Ureter (tissue), 1 donor: ENCODE data around the gene ADAMTSL2. TPM values are rescaled to one million over a fixed set of nuclear protein-coding genes. Genes with fewer than 3 reads are reported as not detected.

ENCODE experiments used
- DNase-seq: peaks from one replicate; pipeline ENCODE4 v3.0.0-alpha.2; 2020; ENCODE audit warnings: low spot score
- total RNA-seq: library from RNA; stranded (reverse); gene quantifications from one replicate; pipeline ENCODE4 v1.2.4, GENCODE V29; 2023
- donor health status: DM: yes; HTN: yes; CAD: no.

ADAMTSL2 gene
- total RNA-seq, 1 donor from 2014 or later, result 8.8 TPM

GRCh38 chr9:133605856-133606707 lies 71.6 kb downstream of the ADAMTSL2 start:
- DNase-seq, result no peak

- DNase-seq, result no peak
These were observed 72.2 kb downstream of the ADAMTSL2 start for GRCh38 chr9:133606708-133607025.

- no peak for DNase-seq
These were observed 72.9 kb downstream of the ADAMTSL2 start for GRCh38 chr9:133607381-133607780.

- DNase-seq, result no peak
These were observed 73.5 kb downstream of the ADAMTSL2 start for GRCh38 chr9:133607976-133608375.

GRCh38 chr9:133608382-133608781 lies 73.9 kb downstream of the ADAMTSL2 start:
- no peak for DNase-seq

GRCh38 chr9:133608889-133609288 lies 74.4 kb downstream of the ADAMTSL2 start:
- no peak for DNase-seq

- DNase-seq, result no peak
These were observed 75.0 kb downstream of the ADAMTSL2 start, which contains the start of gene FAM163B for GRCh38 chr9:133609311-133610098. TSS of gene FAM163B (minus strand) at chr9:133609389. CDS start at chr9:133580223, 29,166 bp downstream.

- DNase-seq, result no peak
These were observed 76.3 kb downstream of the ADAMTSL2 start for GRCh38 chr9:133610845-133611244.

- DNase-seq, result no peak
These were observed 77.5 kb downstream of the ADAMTSL2 start for GRCh38 chr9:133612051-133612450.

GRCh38 chr9:133612816-133613215 lies 78.3 kb downstream of the ADAMTSL2 start:
- DNase-seq, result no peak

GRCh38 chr9:133613432-133613831 lies 78.9 kb downstream of the ADAMTSL2 start:
- DNase-seq, result no peak

- DNase-seq, result no peak
These were observed 79.6 kb downstream of the ADAMTSL2 start for GRCh38 chr9:133614056-133614455.

GRCh38 chr9:133614678-133615077 lies 80.2 kb downstream of the ADAMTSL2 start:
- no peak for DNase-seq

GRCh38 chr9:133615186-133615585 lies 80.7 kb downstream of the ADAMTSL2 start:
- no peak for DNase-seq

- no peak for DNase-seq
These were observed 81.2 kb downstream of the ADAMTSL2 start for GRCh38 chr9:133615606-133616188.

- no peak for DNase-seq
These were observed 82.3 kb downstream of the ADAMTSL2 start for GRCh38 chr9:133616643-133617405.

- DNase-seq, result no peak
These were observed 84.2 kb downstream of the ADAMTSL2 start for GRCh38 chr9:133618726-133619125.

- DNase-seq, result peak; percentile 54
These were observed 85.3 kb downstream of the ADAMTSL2 start for GRCh38 chr9:133619791-133620190.

GRCh38 chr9:133621725-133622267 lies 87.3 kb downstream of the ADAMTSL2 start:
- DNase-seq, result no peak

- DNase-seq, result no peak
These were observed 88.1 kb downstream of the ADAMTSL2 start for GRCh38 chr9:133622555-133622954.
